ENCODE data around the gene GPR89B. TPM values are rescaled to one million over a fixed set of nuclear protein-coding genes. Genes with fewer than 3 reads are reported as not detected.
A peak's percentile ranks its signal among the peaks of the same experiment; 100 is the strongest.
"Not testable (repeated sequence)": the region's sequence is repeated elsewhere in the genome, so short reads cannot be mapped to it uniquely, and the experiment has no call there.

The GPR89B gene
- total RNA-seq, 1 donor from 2014 or later = 16.5 TPM

- H3K9me3 Mint-ChIP-seq; H3K4me3 Mint-ChIP-seq; H3K4me1 Mint-ChIP-seq (ENCODE audit: unreplicated experiment); DNase-seq (ENCODE audit: extremely low spot score, unreplicated experiment); H3K27me3 Mint-ChIP-seq; H3K36me3 Mint-ChIP-seq; H3K27ac Mint-ChIP-seq: not testable (repeated sequence)
Observed at GRCh38 chr1:147987893-147988292, 59.7 kb downstream of the GPR89B start.

GRCh38 chr1:147992916-147993315 lies 64.7 kb downstream of the GPR89B start:
- H3K4me3 Mint-ChIP-seq; H3K4me1 Mint-ChIP-seq (ENCODE audit: unreplicated experiment); H3K9me3 Mint-ChIP-seq; DNase-seq (ENCODE audit: extremely low spot score, unreplicated experiment); H3K36me3 Mint-ChIP-seq; H3K27ac Mint-ChIP-seq; H3K27me3 Mint-ChIP-seq: not testable (repeated sequence)

- not testable (repeated sequence) for H3K36me3 Mint-ChIP-seq, H3K27ac Mint-ChIP-seq
Observed at GRCh38 chr1:147993400-147993799, 65.2 kb downstream of the GPR89B start.

GRCh38 chr1:147993825-147994615 lies 65.8 kb downstream of the GPR89B start:
- H3K9me3 Mint-ChIP-seq; H3K27me3 Mint-ChIP-seq; DNase-seq (ENCODE audit: extremely low spot score, unreplicated experiment); H3K36me3 Mint-ChIP-seq; H3K27ac Mint-ChIP-seq; H3K4me1 Mint-ChIP-seq (ENCODE audit: unreplicated experiment); H3K4me3 Mint-ChIP-seq: not testable (repeated sequence)

More at GRCh38 chr1:147993400-147993799, 65.2 kb downstream of the GPR89B start:
- not testable (repeated sequence) for H3K4me1 Mint-ChIP-seq (ENCODE audit: unreplicated experiment); H3K27me3 Mint-ChIP-seq; H3K4me3 Mint-ChIP-seq; DNase-seq (ENCODE audit: extremely low spot score, unreplicated experiment); H3K9me3 Mint-ChIP-seq

GRCh38 chr1:147996088-147996487 lies 67.9 kb downstream of the GPR89B start:
- not testable (repeated sequence) for DNase-seq (ENCODE audit: extremely low spot score, unreplicated experiment); H3K4me3 Mint-ChIP-seq; H3K36me3 Mint-ChIP-seq; H3K4me1 Mint-ChIP-seq (ENCODE audit: unreplicated experiment); H3K27me3 Mint-ChIP-seq; H3K9me3 Mint-ChIP-seq; H3K27ac Mint-ChIP-seq

- not testable (repeated sequence) for H3K4me1 Mint-ChIP-seq (ENCODE audit: unreplicated experiment); H3K36me3 Mint-ChIP-seq; H3K9me3 Mint-ChIP-seq; H3K4me3 Mint-ChIP-seq; H3K27ac Mint-ChIP-seq; DNase-seq (ENCODE audit: extremely low spot score, unreplicated experiment)
- H3K27me3 Mint-ChIP-seq = peaks cover 26% of the 10 kb centered on the region
Observed at GRCh38 chr1:148007724-148008123, 79.5 kb downstream of the GPR89B start.

- Mint-ChIP-seq H3K9me3 (no peaks in the 10 kb centered on the region), H3K27ac (no peak overlapping the region), H3K4me3 (no peak overlapping the region), H3K4me1 (ENCODE audit: unreplicated experiment) (no peaks in the 10 kb centered on the region), H3K36me3 (peaks cover 3% of the 10 kb centered on the region), H3K27me3 (peaks cover 46% of the 10 kb centered on the region)
- DNase-seq (ENCODE audit: extremely low spot score, unreplicated experiment) = no peak
- TF ChIP-seq CTCF (conservative IDR thresholded peaks at IDR 0.05) = no peak
Observed at GRCh38 chr1:148010527-148010926, 82.3 kb downstream of the GPR89B start.

GRCh38 chr1:148013177-148014144 lies 85.2 kb downstream of the GPR89B start:
- DNase-seq (ENCODE audit: extremely low spot score, unreplicated experiment); H3K36me3 Mint-ChIP-seq; H3K4me1 Mint-ChIP-seq (ENCODE audit: unreplicated experiment); H3K9me3 Mint-ChIP-seq; H3K27ac Mint-ChIP-seq: not testable (repeated sequence)
- peak overlapping the region; percentile 68 for H3K4me3 Mint-ChIP-seq
- peaks cover 48% of the 10 kb centered on the region for H3K27me3 Mint-ChIP-seq

GRCh38 chr1:148014289-148015200 lies 86.3 kb downstream of the GPR89B start:
- not testable (repeated sequence) for DNase-seq (ENCODE audit: extremely low spot score, unreplicated experiment); H3K27ac Mint-ChIP-seq; H3K4me1 Mint-ChIP-seq (ENCODE audit: unreplicated experiment); H3K36me3 Mint-ChIP-seq; H3K9me3 Mint-ChIP-seq
- H3K27me3 Mint-ChIP-seq = peaks cover 48% of the 10 kb centered on the region
- H3K4me3 Mint-ChIP-seq = peak overlapping the region; percentile 73

- H3K27me3 Mint-ChIP-seq; H3K36me3 Mint-ChIP-seq; DNase-seq (ENCODE audit: extremely low spot score, unreplicated experiment); H3K4me3 Mint-ChIP-seq; H3K9me3 Mint-ChIP-seq; H3K27ac Mint-ChIP-seq; H3K4me1 Mint-ChIP-seq (ENCODE audit: unreplicated experiment): not testable (repeated sequence)
Observed at GRCh38 chr1:148024918-148025317, 96.7 kb downstream of the GPR89B start.

GRCh38 chr1:148027004-148027403 lies 98.8 kb downstream of the GPR89B start:
- not testable (repeated sequence) for H3K27me3 Mint-ChIP-seq, H3K9me3 Mint-ChIP-seq

GRCh38 chr1:148032247-148032646 lies 104.0 kb downstream of the GPR89B start:
- not testable (repeated sequence) for H3K9me3 Mint-ChIP-seq; H3K4me1 Mint-ChIP-seq (ENCODE audit: unreplicated experiment)
- H3K4me3 Mint-ChIP-seq = peak overlapping the region; percentile 58

More at GRCh38 chr1:148027004-148027403, 98.8 kb downstream of the GPR89B start:
- not testable (repeated sequence) for H3K36me3 Mint-ChIP-seq; H3K4me1 Mint-ChIP-seq (ENCODE audit: unreplicated experiment); H3K4me3 Mint-ChIP-seq; H3K27ac Mint-ChIP-seq; DNase-seq (ENCODE audit: extremely low spot score, unreplicated experiment)

More at GRCh38 chr1:148032247-148032646, 104.0 kb downstream of the GPR89B start:
- not testable (repeated sequence) for DNase-seq (ENCODE audit: extremely low spot score, unreplicated experiment); H3K27ac Mint-ChIP-seq; H3K36me3 Mint-ChIP-seq
- H3K27me3 Mint-ChIP-seq = peaks cover 12% of the 10 kb centered on the region
